ENCODE results near the gene AGO3.

The AGO3 gene

DNA sequence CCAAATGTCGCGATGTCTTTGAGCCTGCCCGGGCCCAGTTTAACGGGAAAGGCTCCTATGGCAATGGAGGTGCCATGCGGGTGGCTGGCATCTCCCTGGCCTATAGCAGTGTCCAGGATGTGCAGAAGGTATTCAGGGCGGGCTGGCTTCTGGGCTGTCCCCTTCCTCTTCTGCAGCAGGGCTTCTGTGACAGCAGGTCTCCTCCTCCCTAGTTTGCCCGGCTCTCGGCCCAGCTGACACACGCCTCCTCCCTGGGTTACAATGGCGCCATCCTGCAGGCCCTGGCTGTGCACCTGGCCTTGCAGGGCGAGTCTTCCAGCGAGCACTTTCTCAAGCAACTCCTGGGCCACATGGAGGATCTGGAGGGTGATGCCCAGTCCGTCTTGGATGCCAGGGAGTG is 160.8 kb downstream of the AGO3 start:
- ChIA-PET CTCF (interaction anchor here (1.3 to 18.7 kb wide), 3 partner anchors 8 to 43 kb away, joined by 3 to 453 read pairs (median 7); no protein-coding TSS in a partner anchor), POLR2A (no interaction called here)
- no peak for DNase-seq (ENCODE audit: low read depth, low spot score)
- TF ChIP-seq, protein P1, sequence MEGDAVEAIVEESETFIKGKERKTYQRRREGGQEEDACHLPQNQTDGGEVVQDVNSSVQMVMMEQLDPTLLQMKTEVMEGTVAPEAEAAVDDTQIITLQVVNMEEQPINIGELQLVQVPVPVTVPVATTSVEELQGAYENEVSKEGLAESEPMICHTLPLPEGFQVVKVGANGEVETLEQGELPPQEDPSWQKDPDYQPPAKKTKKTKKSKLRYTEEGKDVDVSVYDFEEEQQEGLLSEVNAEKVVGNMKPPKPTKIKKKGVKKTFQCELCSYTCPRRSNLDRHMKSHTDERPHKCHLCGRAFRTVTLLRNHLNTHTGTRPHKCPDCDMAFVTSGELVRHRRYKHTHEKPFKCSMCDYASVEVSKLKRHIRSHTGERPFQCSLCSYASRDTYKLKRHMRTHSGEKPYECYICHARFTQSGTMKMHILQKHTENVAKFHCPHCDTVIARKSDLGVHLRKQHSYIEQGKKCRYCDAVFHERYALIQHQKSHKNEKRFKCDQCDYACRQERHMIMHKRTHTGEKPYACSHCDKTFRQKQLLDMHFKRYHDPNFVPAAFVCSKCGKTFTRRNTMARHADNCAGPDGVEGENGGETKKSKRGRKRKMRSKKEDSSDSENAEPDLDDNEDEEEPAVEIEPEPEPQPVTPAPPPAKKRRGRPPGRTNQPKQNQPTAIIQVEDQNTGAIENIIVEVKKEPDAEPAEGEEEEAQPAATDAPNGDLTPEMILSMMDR (IDR thresholded peaks at IDR 0.05; ENCODE audit: insufficient read depth, low read length, missing control alignments): no peak
- H3K4me3 ChIP-seq (ENCODE audit: low read depth, low read length): no peak overlapping the region

DNA sequence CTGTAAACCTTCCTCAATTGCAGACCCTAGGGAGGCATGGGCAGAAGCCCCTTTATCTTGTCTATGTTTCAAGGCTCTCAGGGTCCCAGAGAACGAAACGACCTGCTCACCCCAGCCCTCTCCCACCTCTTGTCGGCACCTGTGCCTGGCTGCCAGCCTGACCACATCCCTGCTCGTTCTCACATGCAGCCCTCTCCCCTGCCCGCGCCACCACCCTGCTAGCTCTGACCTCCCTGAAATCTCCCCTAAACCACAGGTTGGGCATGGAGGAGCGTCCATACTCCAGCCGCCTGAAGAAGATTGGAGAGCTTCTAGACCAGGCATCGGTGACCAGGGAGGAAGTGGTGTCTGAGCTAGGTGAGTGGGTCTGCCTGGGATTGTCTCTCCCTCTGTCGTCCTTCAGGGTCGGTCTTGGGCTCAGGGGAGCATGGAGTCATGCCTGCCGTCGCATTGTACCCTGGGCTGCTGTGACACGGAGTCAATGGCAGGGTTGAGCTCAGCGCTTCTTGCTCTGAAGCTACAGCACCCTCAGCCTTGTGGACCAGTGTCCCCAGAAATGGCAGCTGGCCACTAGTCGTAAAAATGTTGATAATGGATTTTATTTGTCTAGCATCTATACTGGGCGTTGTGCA is 161.4 kb downstream of the AGO3 start:
- TF ChIP-seq, protein P1 (IDR thresholded peaks at IDR 0.05; ENCODE audit: insufficient read depth, low read length, missing control alignments): no peak
- ChIA-PET CTCF (interaction anchor here (0.8 to 18.7 kb wide), 6 partner anchors 8 to 193 kb away, joined by 3 to 453 read pairs (median 4); no protein-coding TSS in a partner anchor), POLR2A (no interaction called here)
- DNase-seq (ENCODE audit: low read depth, low spot score): no peak
- H3K4me3 ChIP-seq (ENCODE audit: low read depth, low read length): no peak overlapping the region

DNA sequence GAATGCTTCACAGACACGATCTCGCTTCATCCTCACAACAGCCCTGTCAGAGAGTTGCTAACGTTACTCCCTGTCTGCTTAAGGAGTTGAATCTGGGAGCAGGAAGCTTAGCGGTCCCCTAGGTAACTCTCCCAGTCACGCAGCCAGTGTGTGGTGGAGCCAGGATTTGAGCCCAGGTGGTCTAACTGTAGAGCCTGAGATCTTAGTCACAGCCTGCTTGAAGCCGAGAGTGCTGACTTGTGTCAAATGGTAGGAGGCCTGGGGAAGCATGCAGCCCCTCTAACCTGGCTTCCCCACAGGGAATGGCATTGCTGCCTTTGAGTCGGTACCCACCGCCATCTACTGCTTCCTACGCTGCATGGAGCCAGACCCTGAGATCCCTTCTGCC is 161.9 kb downstream of the AGO3 start:
- TF ChIP-seq, protein P1 (IDR thresholded peaks at IDR 0.05; ENCODE audit: insufficient read depth, low read length, missing control alignments): no peak
- POLR2A ChIA-PET: no interaction called here
- no peak overlapping the region for H3K4me3 ChIP-seq (ENCODE audit: low read depth, low read length)
- no peak for DNase-seq (ENCODE audit: low read depth, low spot score)
- CTCF ChIA-PET: interaction anchor here (0.8 to 18.7 kb wide), 6 partner anchors 9 to 193 kb away, joined by 3 to 453 read pairs (median 4); no protein-coding TSS in a partner anchor

DNA sequence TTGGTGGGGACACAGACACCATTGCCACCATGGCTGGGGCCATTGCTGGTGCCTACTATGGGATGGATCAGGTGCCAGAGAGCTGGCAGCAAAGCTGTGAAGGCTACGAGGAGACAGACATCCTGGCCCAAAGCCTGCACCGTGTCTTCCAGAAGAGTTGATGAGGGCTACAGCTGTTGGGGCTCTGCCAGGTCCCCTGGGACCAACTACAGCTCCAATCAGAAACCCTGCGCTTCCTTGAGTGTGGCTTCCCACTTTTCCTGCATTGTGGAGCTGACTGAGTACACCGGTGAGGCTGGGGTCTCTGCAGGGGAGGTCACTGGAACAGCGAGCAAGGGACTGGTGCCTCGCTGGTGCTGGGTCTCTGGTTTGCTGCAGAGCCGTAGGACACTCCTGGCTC is 162.3 kb downstream of the AGO3 start:
- H3K4me3 ChIP-seq (ENCODE audit: low read depth, low read length): no peak overlapping the region
- ChIA-PET CTCF (interaction anchor here (0.5 to 18.7 kb wide), 7 partner anchors 9 to 332 kb away, joined by 3 to 453 read pairs (median 4); no protein-coding TSS in a partner anchor), POLR2A (no interaction called here)
- TF ChIP-seq, protein P1 (IDR thresholded peaks at IDR 0.05; ENCODE audit: insufficient read depth, low read length, missing control alignments): no peak
- DNase-seq (ENCODE audit: low read depth, low spot score): no peak

DNA sequence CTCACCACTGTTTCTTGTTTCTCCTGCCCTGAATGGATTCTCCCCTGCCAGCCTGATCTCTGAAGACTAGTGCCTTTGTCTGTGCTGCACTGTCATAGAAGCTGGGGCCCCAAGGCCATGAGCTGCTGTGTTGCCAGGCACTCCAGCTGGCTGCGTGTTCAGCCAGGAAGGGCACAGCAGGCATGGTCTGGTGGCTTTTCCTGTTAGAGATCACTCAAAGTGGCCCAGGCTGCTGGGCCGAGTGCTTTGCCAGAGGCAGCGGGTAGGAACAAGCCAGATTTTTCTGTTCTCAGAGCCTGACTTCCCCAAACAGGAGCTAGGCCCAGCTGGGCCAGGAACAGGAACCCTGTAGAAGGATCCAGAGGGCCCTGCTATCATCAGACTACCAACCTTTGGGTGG is 163.0 kb downstream of the AGO3 start:
- no peak for DNase-seq (ENCODE audit: low read depth, low spot score)
- ChIA-PET POLR2A (no interaction called here), CTCF (interaction anchor here (0.6 to 18.7 kb wide), 5 partner anchors 11 to 331 kb away, joined by 3 to 453 read pairs (median 40); no protein-coding TSS in a partner anchor)
- TF ChIP-seq, protein P1 (IDR thresholded peaks at IDR 0.05; ENCODE audit: insufficient read depth, low read length, missing control alignments): no peak
- no peak overlapping the region for H3K4me3 ChIP-seq (ENCODE audit: low read depth, low read length)

DNA sequence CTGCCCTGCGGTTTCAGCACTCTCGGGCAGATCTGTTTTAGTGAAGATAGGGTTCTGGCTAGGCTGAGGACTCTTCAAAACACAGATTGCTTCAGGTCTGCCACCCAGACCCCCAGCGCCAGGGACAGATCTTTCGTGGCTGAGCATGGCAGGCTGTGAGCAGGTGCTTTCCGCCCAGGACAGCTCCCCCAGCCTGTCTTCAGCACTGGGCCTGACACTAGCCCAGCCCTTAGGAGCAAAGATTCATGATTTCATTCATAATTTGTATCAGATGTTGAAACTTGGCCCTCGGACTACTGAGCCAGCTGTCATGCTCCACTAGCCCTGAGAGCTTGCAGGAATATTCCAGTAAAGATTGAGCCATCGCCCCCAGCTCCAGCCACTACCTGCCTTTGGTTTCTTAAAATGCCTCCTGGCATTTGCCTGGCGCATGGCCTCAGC is 163.7 kb downstream of the AGO3 start:
- POLR2A ChIA-PET: no interaction called here
- CTCF ChIA-PET: interaction anchor here (0.7 to 18.7 kb wide), 9 partner anchors 8 to 206 kb away, joined by 3 to 453 read pairs (median 7); no protein-coding TSS in a partner anchor
- TF ChIP-seq, protein P1 (IDR thresholded peaks at IDR 0.05; ENCODE audit: insufficient read depth, low read length, missing control alignments): no peak
- no peak overlapping the region for H3K4me3 ChIP-seq (ENCODE audit: low read depth, low read length)
- no peak for DNase-seq (ENCODE audit: low read depth, low spot score)
